NCI-H146 (cell line): ENCODE results near the gene ZBTB1.

ENCODE experiments used
- DNase-seq: peaks from one replicate; lab custom pipeline; 2025; lab: John Stamatoyannopoulos, UW

The ZBTB1 gene

GRCh38 chr14:64504310-64504896, at the start of gene ZBTB1:
TSS of gene ZBTB1 (plus strand) at chr14:64504770. CDS start at chr14:64521505, 16,735 bp downstream.
- peak; percentile 88 for DNase-seq

- DNase-seq = no peak
These were observed 45.0 kb upstream of the ZBTB1 start for GRCh38 chr14:64459405-64460136.

- DNase-seq = no peak
These were observed 43.3 kb upstream of the ZBTB1 start for GRCh38 chr14:64461221-64461620.

GRCh38 chr14:64463195-64463594, 41.4 kb upstream of the ZBTB1 start:
- DNase-seq = no peak

- DNase-seq = no peak
These were observed 40.7 kb upstream of the ZBTB1 start for GRCh38 chr14:64463873-64464272.

GRCh38 chr14:64464651-64465050, 39.9 kb upstream of the ZBTB1 start:
- peak; percentile 46 for DNase-seq

GRCh38 chr14:64465191-64465822, 39.3 kb upstream of the ZBTB1 start, which contains the start of gene AKAP5:
TSS of gene AKAP5 (plus strand) at chr14:64465499. CDS start at chr14:64468395, 2,896 bp downstream.
- DNase-seq = peak; percentile 81

GRCh38 chr14:64465831-64466554, 38.6 kb upstream of the ZBTB1 start:
- DNase-seq = peak; percentile 36

GRCh38 chr14:64467101-64467500, 37.5 kb upstream of the ZBTB1 start:
- no peak for DNase-seq

- no peak for DNase-seq
These were observed 37.0 kb upstream of the ZBTB1 start for GRCh38 chr14:64467566-64467965.

- no peak for DNase-seq
These were observed 36.1 kb upstream of the ZBTB1 start for GRCh38 chr14:64468451-64468850.

- DNase-seq = no peak
These were observed 30.5 kb upstream of the ZBTB1 start for GRCh38 chr14:64474041-64474440.

- no peak for DNase-seq
These were observed 29.9 kb upstream of the ZBTB1 start for GRCh38 chr14:64474698-64475097.

- DNase-seq = no peak
These were observed 28.8 kb upstream of the ZBTB1 start for GRCh38 chr14:64475585-64476273.

GRCh38 chr14:64476438-64476837, 28.1 kb upstream of the ZBTB1 start:
- DNase-seq = no peak

- DNase-seq = peak; percentile 3
These were observed 25.8 kb upstream of the ZBTB1 start for GRCh38 chr14:64478634-64479250.

GRCh38 chr14:64488590-64489099, 15.9 kb upstream of the ZBTB1 start:
- DNase-seq = no peak

GRCh38 chr14:64491637-64492036, 12.9 kb upstream of the ZBTB1 start:
- DNase-seq = no peak

- DNase-seq = no peak
These were observed 11.1 kb upstream of the ZBTB1 start for GRCh38 chr14:64493455-64493854.

GRCh38 chr14:64495252-64495651, 9.3 kb upstream of the ZBTB1 start:
- DNase-seq = no peak

- no peak for DNase-seq
These were observed 7.8 kb upstream of the ZBTB1 start for GRCh38 chr14:64496764-64497163.
